NCI-H187 treated with DMSO at 0.1 percent for 48 hours (cell line): Measurements from ENCODE around the gene MORC2.

Experiments
- DNase-seq: peaks from one replicate; lab custom pipeline; 2025; lab: John Stamatoyannopoulos, UW

MORC2 gene

GRCh38 chr22:30968015-30968923, at the start of gene MORC2:
Gene MORC2, minus strand, starts transcription at chr22:30968774. Its CDS starts 885 bp downstream, at chr22:30967889.
- no peak for DNase-seq

- no peak for DNase-seq
Observed at GRCh38 chr22:31005535-31005934, 37.0 kb upstream of the MORC2 start.

- DNase-seq: no peak
Observed at GRCh38 chr22:31001124-31001770, 32.7 kb upstream of the MORC2 start.

GRCh38 chr22:30998329-30998728, 29.8 kb upstream of the MORC2 start:
- DNase-seq: no peak

GRCh38 chr22:30996462-30996861, 27.9 kb upstream of the MORC2 start:
- no peak for DNase-seq

GRCh38 chr22:30994960-30995359, 26.4 kb upstream of the MORC2 start:
- no peak for DNase-seq

GRCh38 chr22:30992565-30992964, 24.0 kb upstream of the MORC2 start:
- no peak for DNase-seq

- DNase-seq: no peak
Observed at GRCh38 chr22:30990690-30991089, 22.1 kb upstream of the MORC2 start.

GRCh38 chr22:30989474-30989873, 20.9 kb upstream of the MORC2 start:
- DNase-seq: no peak

GRCh38 chr22:30985561-30986208, 17.1 kb upstream of the MORC2 start:
- no peak for DNase-seq

GRCh38 chr22:30984317-30984716, 15.7 kb upstream of the MORC2 start:
- no peak for DNase-seq

- no peak for DNase-seq
Observed at GRCh38 chr22:30982512-30982911, 13.9 kb upstream of the MORC2 start.

- no peak for DNase-seq
Observed at GRCh38 chr22:30979932-30980331, 11.4 kb upstream of the MORC2 start.

GRCh38 chr22:30978304-30978962, 9.9 kb upstream of the MORC2 start:
- no peak for DNase-seq

- no peak for DNase-seq
Observed at GRCh38 chr22:30970356-30970746, 1.8 kb upstream of the MORC2 start.

GRCh38 chr22:30969532-30970355, 1.2 kb upstream of the MORC2 start:
- no peak for DNase-seq

GRCh38 chr22:30968924-30969531, 454 bp upstream of the MORC2 start, which contains the start of gene TUG1:
Gene TUG1, plus strand, starts transcription at chr22:30969265.
- DNase-seq: peak; percentile 45

GRCh38 chr22:30964858-30965257, 3.7 kb downstream of the MORC2 start:
- no peak for DNase-seq

- DNase-seq: no peak
Observed at GRCh38 chr22:30955153-30955552, 13.4 kb downstream of the MORC2 start.

- DNase-seq: no peak
Observed at GRCh38 chr22:30953206-30953605, 15.4 kb downstream of the MORC2 start.
